ENCODE results near the gene C4orf36.

Gene C4orf36

GRCh38 chr4:86847571-86847970, 44.7 kb downstream of the C4orf36 start:
- TF ChIP-seq CTCF (IDR thresholded peaks at IDR 0.05) = no peak

- no peak for TF ChIP-seq CTCF (IDR thresholded peaks at IDR 0.05)
Measured at GRCh38 chr4:86846921-86847320, 45.3 kb downstream of the C4orf36 start.

GRCh38 chr4:86845593-86845992, 46.6 kb downstream of the C4orf36 start:
- TF ChIP-seq CTCF (IDR thresholded peaks at IDR 0.05) = no peak

GRCh38 chr4:86841309-86841708, 50.9 kb downstream of the C4orf36 start:
- no peak for TF ChIP-seq CTCF (IDR thresholded peaks at IDR 0.05)

- no peak for TF ChIP-seq CTCF (IDR thresholded peaks at IDR 0.05)
Measured at GRCh38 chr4:86840858-86841257, 51.4 kb downstream of the C4orf36 start.

GRCh38 chr4:86837691-86838503, 54.3 kb downstream of the C4orf36 start:
- no peak for TF ChIP-seq CTCF (IDR thresholded peaks at IDR 0.05)

GRCh38 chr4:86835677-86836076, 56.5 kb downstream of the C4orf36 start:
- no peak for TF ChIP-seq CTCF (IDR thresholded peaks at IDR 0.05)

- no peak for TF ChIP-seq CTCF (IDR thresholded peaks at IDR 0.05)
Measured at GRCh38 chr4:86834901-86835300, 57.3 kb downstream of the C4orf36 start.

Measured in LNCAP (cell line).